PFSK-1 (cell line): ENCODE measurements around the gene SINHCAF.

ENCODE experiments used
- FOXP2 ChIP-seq: optimal IDR thresholded peaks from 2 replicates; pipeline ENCODE3; 2011; ENCODE audit warnings: borderline replicate concordance, control low read depth, inconsistent platforms; ENCODE audit not compliant: insufficient read depth; ENCODE audit errors: extremely low read length, extremely low read depth
- POLR2AphosphoS5 ChIP-seq: IDR thresholded peaks from 2 replicates; pipeline ENCODE4 v1.6.1; 2012; ENCODE audit warnings: low read depth, mild to moderate bottlenecking, control low read depth, low read length, moderate library complexity
- SIN3A ChIP-seq: IDR thresholded peaks from 2 replicates; pipeline ENCODE4 v1.6.1; 2012; ENCODE audit warnings: mild to moderate bottlenecking, low read length, moderate library complexity, borderline replicate concordance; ENCODE audit not compliant: insufficient read depth
- TAF1 ChIP-seq: IDR thresholded peaks from 2 replicates; pipeline ENCODE4 v1.6.1; 2012; ENCODE audit warnings: low read length, control low read depth, borderline replicate concordance; ENCODE audit not compliant: insufficient read depth
- TF ChIP-seq, protein P1 (sequence below), 2 experiments: IDR thresholded peaks; 2 replicates each; pipeline versions ENCODE4 v1.6.1 to v1.8.0; 2011 to 2012; ENCODE audit warnings: low read depth in 2 of 2, low read length in 2 of 2, control low read depth in 1 of 2, inconsistent platforms in 1 of 2, mild to moderate bottlenecking in 1 of 2, moderate library complexity in 1 of 2; ENCODE audit not compliant: insufficient read depth in 1 of 2

Gene SINHCAF

DNA sequence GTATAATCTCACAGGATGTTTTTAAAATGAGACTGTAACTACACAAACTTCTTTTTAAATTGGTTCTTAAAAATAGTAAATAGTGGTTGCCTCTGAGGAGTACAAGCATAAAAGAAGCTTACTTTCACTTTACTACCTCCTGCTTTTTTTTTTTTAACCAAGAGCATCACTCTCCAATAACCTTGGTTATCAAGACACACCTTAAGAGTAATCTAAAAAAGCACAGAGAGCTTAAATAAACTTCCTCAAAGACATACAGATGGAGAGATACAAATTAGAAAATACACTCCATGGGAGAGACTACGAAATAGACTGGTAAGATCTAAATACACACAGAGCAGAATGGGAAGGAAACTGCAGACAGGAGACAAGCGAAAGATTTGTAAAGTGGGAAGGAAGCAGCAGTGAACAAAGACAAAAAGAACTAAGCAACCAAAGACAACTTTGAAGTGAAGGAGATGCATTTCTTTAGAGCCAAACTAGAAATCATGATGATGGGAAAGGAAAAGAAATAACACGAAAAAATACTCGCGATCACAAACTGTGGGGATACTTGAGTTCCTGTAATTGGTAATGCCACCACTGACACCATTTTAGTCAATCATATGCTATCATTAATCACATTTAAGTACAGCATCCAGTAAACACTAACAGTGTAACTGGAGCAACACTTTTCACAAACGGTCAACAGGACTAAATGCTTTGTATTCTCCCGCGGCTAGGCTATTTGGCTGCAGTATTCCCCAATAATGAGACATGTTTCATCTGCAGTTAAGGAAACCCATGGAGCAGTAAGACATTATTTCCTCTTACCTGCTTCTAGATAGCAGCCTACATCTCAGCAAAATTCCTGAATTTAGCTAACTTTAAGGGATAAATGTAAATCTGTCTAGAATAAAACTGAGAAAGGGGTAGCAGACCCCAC is 8.2 kb downstream of the SINHCAF start:
- TF ChIP-seq POLR2AphosphoS5 (no peak), TAF1 (no peak), FOXP2 (no peak), SIN3A (no peak)
- TF ChIP-seq, protein P1, sequence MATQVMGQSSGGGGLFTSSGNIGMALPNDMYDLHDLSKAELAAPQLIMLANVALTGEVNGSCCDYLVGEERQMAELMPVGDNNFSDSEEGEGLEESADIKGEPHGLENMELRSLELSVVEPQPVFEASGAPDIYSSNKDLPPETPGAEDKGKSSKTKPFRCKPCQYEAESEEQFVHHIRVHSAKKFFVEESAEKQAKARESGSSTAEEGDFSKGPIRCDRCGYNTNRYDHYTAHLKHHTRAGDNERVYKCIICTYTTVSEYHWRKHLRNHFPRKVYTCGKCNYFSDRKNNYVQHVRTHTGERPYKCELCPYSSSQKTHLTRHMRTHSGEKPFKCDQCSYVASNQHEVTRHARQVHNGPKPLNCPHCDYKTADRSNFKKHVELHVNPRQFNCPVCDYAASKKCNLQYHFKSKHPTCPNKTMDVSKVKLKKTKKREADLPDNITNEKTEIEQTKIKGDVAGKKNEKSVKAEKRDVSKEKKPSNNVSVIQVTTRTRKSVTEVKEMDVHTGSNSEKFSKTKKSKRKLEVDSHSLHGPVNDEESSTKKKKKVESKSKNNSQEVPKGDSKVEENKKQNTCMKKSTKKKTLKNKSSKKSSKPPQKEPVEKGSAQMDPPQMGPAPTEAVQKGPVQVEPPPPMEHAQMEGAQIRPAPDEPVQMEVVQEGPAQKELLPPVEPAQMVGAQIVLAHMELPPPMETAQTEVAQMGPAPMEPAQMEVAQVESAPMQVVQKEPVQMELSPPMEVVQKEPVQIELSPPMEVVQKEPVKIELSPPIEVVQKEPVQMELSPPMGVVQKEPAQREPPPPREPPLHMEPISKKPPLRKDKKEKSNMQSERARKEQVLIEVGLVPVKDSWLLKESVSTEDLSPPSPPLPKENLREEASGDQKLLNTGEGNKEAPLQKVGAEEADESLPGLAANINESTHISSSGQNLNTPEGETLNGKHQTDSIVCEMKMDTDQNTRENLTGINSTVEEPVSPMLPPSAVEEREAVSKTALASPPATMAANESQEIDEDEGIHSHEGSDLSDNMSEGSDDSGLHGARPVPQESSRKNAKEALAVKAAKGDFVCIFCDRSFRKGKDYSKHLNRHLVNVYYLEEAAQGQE (IDR thresholded peaks at IDR 0.05; ENCODE audit: insufficient read depth in 1 of 2, low read depth in 2 of 2, low read length in 2 of 2) = no peak

DNA sequence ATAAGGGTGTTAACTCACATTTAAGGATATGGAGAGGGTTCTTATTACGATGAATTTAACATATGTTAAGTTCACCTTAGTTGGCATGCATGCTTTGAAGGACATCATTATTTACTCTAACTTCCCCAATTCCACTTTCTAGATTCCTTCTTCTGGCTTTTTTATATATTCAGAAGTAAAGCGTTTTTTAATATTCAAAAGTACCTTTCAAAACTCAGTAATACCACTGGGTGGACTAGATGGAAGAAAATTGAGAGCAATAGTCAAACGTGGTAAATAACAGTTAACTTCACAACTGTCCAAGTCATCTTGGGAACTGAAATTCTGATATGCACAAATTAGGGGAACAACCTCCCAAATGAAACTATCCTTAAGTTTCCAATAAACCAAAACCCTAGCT is 9.1 kb downstream of the SINHCAF start:
- TF ChIP-seq POLR2AphosphoS5 (no peak), FOXP2 (no peak), TAF1 (no peak), SIN3A (no peak)
- TF ChIP-seq, protein P1 (IDR thresholded peaks at IDR 0.05; ENCODE audit: insufficient read depth in 1 of 2, low read depth in 2 of 2, low read length in 2 of 2) = no peak

DNA sequence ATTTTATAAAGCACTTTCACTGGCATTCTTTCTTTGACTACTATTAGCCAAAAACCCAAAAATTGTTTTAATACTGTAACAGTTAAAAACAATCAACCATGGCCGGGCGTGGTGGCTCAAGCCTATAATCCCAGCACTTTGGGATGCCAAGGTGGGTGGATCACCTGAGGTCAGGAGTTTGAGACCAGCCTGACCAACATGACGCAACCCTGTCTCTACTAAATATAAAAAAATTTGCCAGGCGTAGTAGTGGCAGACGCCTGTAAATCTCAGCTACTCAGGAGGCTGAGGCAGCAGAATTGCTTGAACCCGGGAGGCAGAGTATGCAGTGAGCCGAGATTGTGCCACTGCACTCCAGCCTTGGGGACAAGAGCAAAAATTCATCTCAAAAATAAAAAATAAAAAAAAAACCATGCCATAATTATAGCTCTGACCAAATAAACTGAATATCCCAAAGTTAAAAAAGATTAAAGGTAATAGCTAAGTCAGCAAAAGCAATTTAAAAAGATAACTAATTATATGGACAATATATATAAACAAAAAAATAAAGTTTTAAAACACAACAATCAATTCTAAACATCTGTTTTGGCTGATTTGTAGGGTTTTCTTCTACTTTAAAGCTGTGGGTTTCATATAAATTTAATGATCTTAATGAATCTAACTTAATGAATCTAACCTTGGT is 10.0 kb downstream of the SINHCAF start:
- TF ChIP-seq FOXP2 = no peak
- no peak for TF ChIP-seq SIN3A
- TF ChIP-seq, protein P1 (IDR thresholded peaks at IDR 0.05; ENCODE audit: insufficient read depth in 1 of 2, low read depth in 2 of 2, low read length in 2 of 2) = no peak
- no peak for TF ChIP-seq POLR2AphosphoS5
- no peak for TF ChIP-seq TAF1

DNA sequence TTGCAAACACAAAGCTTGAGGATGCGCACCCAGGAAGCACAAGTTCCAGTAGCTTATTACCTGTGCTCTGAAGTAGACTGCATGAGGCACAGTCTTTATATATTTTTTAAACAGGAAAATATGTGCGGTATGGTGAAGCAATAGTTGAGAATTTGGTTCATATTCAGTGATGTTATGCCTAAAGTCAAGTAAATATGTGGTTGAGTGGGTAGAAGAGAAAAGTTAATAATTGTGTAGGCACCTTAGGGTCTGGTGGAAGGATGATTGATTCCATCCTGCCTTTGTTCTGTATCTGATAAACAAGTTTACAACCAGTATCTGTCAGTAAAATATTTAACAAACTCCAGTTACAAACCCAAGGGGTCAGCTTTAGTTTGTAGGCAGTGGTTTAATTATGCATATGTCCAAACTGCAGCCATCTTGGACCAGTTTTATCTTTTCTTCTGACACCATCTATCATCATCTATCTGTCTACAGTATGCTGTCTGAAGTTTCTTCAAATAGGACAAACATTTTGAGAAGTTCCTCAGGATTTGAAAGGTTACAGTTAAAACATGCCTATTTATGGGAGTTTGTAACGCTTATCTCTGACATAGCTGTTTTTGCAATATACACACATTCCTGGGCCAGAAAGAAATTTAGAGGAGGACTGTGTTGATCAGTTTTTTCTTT is 10.8 kb downstream of the SINHCAF start:
- TF ChIP-seq, protein P1 (IDR thresholded peaks at IDR 0.05; ENCODE audit: insufficient read depth in 1 of 2, low read depth in 2 of 2, low read length in 2 of 2) = no peak
